ENCODE data around the gene CTNNA3. TPM values are rescaled to one million over a fixed set of nuclear protein-coding genes. Genes with fewer than 3 reads are reported as not detected.

CTNNA3 gene
- total RNA-seq, 4 donors from 2014 or later: 0.47 to 3.3 (median 0.80) TPM; not detected in 1

DNA sequence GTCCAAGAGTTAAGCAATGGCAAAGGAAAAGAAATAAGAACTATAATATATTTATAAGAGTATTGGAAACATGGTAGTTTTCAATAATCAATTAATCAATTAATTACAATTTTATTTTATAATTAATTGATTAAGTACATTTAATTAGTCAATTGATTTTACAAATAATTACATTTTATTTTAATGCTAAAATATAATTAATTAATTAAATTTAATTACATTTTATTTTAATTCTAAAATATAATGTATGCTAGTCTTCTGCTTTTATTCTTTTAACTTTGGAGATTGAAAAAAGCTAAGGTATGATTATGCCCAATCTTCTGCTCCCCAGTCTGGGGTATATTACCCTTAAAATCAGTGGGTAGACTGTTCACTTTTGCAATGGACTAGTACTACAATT, 1456.9 kb downstream of the CTNNA3 start:
- no peak overlapping the region for H3K27ac ChIP-seq
- TF ChIP-seq, protein P1, sequence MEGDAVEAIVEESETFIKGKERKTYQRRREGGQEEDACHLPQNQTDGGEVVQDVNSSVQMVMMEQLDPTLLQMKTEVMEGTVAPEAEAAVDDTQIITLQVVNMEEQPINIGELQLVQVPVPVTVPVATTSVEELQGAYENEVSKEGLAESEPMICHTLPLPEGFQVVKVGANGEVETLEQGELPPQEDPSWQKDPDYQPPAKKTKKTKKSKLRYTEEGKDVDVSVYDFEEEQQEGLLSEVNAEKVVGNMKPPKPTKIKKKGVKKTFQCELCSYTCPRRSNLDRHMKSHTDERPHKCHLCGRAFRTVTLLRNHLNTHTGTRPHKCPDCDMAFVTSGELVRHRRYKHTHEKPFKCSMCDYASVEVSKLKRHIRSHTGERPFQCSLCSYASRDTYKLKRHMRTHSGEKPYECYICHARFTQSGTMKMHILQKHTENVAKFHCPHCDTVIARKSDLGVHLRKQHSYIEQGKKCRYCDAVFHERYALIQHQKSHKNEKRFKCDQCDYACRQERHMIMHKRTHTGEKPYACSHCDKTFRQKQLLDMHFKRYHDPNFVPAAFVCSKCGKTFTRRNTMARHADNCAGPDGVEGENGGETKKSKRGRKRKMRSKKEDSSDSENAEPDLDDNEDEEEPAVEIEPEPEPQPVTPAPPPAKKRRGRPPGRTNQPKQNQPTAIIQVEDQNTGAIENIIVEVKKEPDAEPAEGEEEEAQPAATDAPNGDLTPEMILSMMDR (IDR thresholded peaks at IDR 0.05): no peak
- TF ChIP-seq POLR2A (IDR thresholded peaks at IDR 0.05): no peak
- no peaks in the 10 kb centered on the region for H3K27me3 ChIP-seq
- H3K4me1 ChIP-seq: no peaks in the 10 kb centered on the region
- DNase-seq: no peak
- H3K36me3 ChIP-seq: no peaks in the 10 kb centered on the region
- no peaks in the 10 kb centered on the region for H3K9me3 ChIP-seq
- no peak overlapping the region for H3K4me3 ChIP-seq

DNA sequence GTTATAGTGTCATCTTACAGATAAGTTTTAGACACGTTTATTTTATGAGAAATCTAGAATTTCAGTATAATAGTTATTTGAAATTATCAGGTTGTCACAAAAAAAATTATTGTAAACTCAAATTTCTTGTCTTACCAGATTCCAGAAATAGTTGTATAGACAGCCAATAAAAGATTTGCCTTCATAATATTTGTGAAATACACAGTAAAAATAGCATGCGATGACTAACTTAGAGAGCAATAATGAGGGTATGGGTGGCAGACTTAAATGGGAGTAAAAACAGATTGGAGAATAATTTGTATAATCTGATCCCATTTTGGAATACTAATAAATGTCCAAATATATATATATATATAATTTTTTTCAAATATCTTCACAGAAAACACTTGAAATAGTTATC, 1457.7 kb downstream of the CTNNA3 start:
- no peaks in the 10 kb centered on the region for H3K27me3 ChIP-seq
- H3K4me1 ChIP-seq: no peaks in the 10 kb centered on the region
- no peak for DNase-seq
- no peak overlapping the region for H3K4me3 ChIP-seq
- TF ChIP-seq, protein P1 (IDR thresholded peaks at IDR 0.05): no peak
- TF ChIP-seq POLR2A (IDR thresholded peaks at IDR 0.05): no peak
- H3K27ac ChIP-seq: no peak overlapping the region
- no peaks in the 10 kb centered on the region for H3K9me3 ChIP-seq
- H3K36me3 ChIP-seq: no peaks in the 10 kb centered on the region

DNA sequence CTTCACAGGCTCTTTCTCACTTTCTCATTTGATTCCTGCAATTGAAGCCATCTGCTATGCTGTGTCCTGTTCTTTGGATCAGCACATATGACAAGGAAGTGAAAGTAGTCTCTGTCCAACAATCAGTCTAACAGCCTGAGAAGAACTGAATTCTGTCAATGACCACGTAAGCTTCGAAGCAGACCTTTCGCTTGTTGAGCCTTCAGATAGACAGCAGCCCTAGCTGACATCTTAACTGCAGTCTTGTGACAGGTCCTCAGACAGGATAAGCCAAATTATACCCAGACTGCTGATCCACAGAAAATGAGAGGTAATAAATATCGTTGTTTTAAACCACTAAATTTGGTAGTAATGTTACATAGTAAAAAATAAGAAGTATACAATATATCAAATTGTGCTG, 1461.1 kb downstream of the CTNNA3 start:
- Histone ChIP-seq H3K4me1 (no peaks in the 10 kb centered on the region), H3K27me3 (no peaks in the 10 kb centered on the region), H3K9me3 (peaks cover 0 to 4% (median 0%) of the 10 kb centered on the region in 4 donors), H3K4me3 (no peak overlapping the region), H3K36me3 (no peaks in the 10 kb centered on the region), H3K27ac (no peak overlapping the region)
- no peak for DNase-seq
- TF ChIP-seq, protein P1 (IDR thresholded peaks at IDR 0.05): no peak
- TF ChIP-seq POLR2A (IDR thresholded peaks at IDR 0.05): no peak

DNA sequence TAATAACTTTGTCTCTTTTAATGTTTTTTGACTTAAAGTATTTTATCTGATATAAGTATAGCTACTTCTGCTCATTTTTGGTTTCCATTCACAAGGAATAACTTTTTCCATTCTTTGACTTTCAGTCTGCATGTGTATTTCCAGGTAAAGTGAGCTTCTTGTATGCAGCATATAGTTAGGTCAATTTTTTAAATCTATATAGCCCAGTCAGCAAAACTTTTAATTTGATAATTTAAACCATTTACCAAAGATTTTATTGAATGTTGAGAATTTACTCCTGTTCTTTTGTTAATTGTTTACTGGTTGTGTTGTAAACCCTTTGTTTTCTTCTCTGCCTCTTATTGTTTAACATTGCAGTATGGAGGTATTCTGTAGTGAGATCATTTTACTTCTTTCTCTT, 1467.1 kb downstream of the CTNNA3 start:
- no peak for DNase-seq
- no peaks in the 10 kb centered on the region for H3K4me1 ChIP-seq
- TF ChIP-seq, protein P1 (IDR thresholded peaks at IDR 0.05): no peak
- no peak for TF ChIP-seq POLR2A (IDR thresholded peaks at IDR 0.05)
- no peak overlapping the region for H3K4me3 ChIP-seq
- no peaks in the 10 kb centered on the region for H3K36me3 ChIP-seq
- no peak overlapping the region for H3K27ac ChIP-seq
- no peaks in the 10 kb centered on the region for H3K27me3 ChIP-seq
- peaks cover 0 to 4% (median 0%) of the 10 kb centered on the region in 4 donors for H3K9me3 ChIP-seq

DNA sequence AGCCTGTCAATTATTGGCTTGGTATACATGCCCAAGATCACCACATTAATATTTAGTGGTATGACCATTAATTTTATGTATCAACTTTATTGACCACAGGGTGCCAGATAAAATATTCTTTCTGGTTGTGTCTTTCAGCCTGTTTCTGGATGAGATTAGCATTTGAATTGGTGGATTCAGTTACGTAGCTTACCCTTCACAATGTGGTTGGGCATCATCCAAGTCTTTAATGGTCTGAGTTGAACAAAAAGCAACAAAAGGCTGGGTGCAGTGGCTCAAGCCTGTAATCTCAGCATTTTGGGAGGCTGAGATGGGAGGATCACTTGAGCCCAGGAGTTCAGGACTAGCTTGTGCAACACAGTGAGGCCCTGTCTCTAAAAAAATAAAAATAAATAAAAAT, 1472.3 kb downstream of the CTNNA3 start:
- DNase-seq: no peak
- no peak overlapping the region for H3K27ac ChIP-seq
- H3K27me3 ChIP-seq: no peaks in the 10 kb centered on the region

More for the DNA sequence above, 1472.3 kb downstream of the CTNNA3 start:
- TF ChIP-seq, protein P1 (IDR thresholded peaks at IDR 0.05): no peak
- TF ChIP-seq POLR2A (IDR thresholded peaks at IDR 0.05): no peak
- Histone ChIP-seq H3K36me3 (no peaks in the 10 kb centered on the region), H3K4me1 (no peaks in the 10 kb centered on the region), H3K4me3 (no peak overlapping the region), H3K9me3 (no peaks in the 10 kb centered on the region)
